Colonic mucosa (tissue), 4 donors: ENCODE measurements around the gene STAT5B. TPM values are rescaled to one million over a fixed set of nuclear protein-coding genes. Genes with fewer than 3 reads are reported as not detected.
"Not testable (repeated sequence)": the region's sequence is repeated elsewhere in the genome, so short reads cannot be mapped to it uniquely, and the experiment has no call there.

Experiments used
- DNase-seq: peaks from one replicate; pipeline ENCODE4 v3.0.0-alpha.2; 2020
- H3K27ac ChIP-seq: fragments of 200-600 bp; one replicate; pipeline ENCODE4 v1.8.0; 2021
- H3K27me3 ChIP-seq: fragments of 200-600 bp; one replicate; pipeline ENCODE4 v1.8.0; 2021
- H3K36me3 ChIP-seq: fragments of 200-600 bp; one replicate; pipeline ENCODE4 v1.8.0; 2021
- H3K4me1 ChIP-seq: fragments of 200-600 bp; one replicate; pipeline ENCODE4 v1.8.0; 2021; ENCODE audit warnings: mild to moderate bottlenecking
- H3K4me3 ChIP-seq: fragments of 200-600 bp; one replicate; pipeline ENCODE4 v1.8.0; 2021
- H3K9ac ChIP-seq, 2 donors: one replicate each; pipeline ENCODE4 v1.7.0; 2013; ENCODE audit warnings: control low read depth in 2 of 2, low read depth in 2 of 2, low read length in 2 of 2
- H3K9me3 ChIP-seq: fragments of 200-600 bp; one replicate; pipeline ENCODE4 v1.8.0; 2021
- intact Hi-C: fragments of 100-400 bp; cut with DNase I; formaldehyde crosslinking; loops from one replicate; pipeline ENCODE4 v1.14.1; 2022
- total RNA-seq, 2 donors: library from RNA; stranded (reverse); fragmentation: NEBNext Ultra II Directional in 1 of 2; extraction: Animal tissue kit (Norgen Biotek cat#: 25700) in 1 of 2; gene quantifications; one replicate each; pipeline ENCODE4 v1.2.1, GENCODE V29; 2021
- TF ChIP-seq, protein P1 (sequence below): fragments of 200-600 bp; IDR thresholded peaks from one replicate; pipeline ENCODE4 v1.8.0; 2022; ENCODE audit warnings: antibody characterized with exemption, mild to moderate bottlenecking
- donor health status: healthy.
- donor health status: DM: no; HTN: no; CAD: no.
- donor health status: DM: no; HTN: no; CAD: no.

Gene STAT5B
- total RNA-seq, 2 donors from 2014 or later = 29.3 to 38.4 TPM

DNA sequence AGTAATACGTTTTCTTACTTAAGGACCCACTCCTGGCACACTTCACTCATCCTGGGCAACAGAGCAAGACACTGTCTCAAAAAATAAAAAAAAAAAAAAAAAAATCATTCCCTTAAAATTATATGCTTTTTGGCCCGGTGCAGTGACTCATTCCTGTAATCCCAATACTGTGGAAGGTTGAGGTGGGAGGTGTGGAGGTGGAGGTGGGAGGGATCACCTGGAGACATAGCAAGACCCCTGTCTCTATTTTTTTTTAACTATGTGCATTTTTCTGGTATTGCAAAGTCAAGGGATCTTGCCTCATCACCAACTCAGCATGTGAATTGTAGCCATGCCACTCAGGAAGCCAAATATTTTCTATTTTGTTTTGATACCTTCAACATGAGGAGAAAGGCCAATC, 9.7 kb downstream of the STAT5B start:
- TF ChIP-seq, protein P1, sequence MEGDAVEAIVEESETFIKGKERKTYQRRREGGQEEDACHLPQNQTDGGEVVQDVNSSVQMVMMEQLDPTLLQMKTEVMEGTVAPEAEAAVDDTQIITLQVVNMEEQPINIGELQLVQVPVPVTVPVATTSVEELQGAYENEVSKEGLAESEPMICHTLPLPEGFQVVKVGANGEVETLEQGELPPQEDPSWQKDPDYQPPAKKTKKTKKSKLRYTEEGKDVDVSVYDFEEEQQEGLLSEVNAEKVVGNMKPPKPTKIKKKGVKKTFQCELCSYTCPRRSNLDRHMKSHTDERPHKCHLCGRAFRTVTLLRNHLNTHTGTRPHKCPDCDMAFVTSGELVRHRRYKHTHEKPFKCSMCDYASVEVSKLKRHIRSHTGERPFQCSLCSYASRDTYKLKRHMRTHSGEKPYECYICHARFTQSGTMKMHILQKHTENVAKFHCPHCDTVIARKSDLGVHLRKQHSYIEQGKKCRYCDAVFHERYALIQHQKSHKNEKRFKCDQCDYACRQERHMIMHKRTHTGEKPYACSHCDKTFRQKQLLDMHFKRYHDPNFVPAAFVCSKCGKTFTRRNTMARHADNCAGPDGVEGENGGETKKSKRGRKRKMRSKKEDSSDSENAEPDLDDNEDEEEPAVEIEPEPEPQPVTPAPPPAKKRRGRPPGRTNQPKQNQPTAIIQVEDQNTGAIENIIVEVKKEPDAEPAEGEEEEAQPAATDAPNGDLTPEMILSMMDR = no peak
- Histone ChIP-seq H3K9ac (no peak overlapping the region), H3K36me3 (no peaks in the 10 kb centered on the region), H3K4me3 (no peak overlapping the region), H3K4me1 (no peaks in the 10 kb centered on the region), H3K9me3 (no peaks in the 10 kb centered on the region), H3K27me3 (no peaks in the 10 kb centered on the region), H3K27ac (no peak overlapping the region)
- intact Hi-C loops = no loop called here
- no peak for DNase-seq

DNA sequence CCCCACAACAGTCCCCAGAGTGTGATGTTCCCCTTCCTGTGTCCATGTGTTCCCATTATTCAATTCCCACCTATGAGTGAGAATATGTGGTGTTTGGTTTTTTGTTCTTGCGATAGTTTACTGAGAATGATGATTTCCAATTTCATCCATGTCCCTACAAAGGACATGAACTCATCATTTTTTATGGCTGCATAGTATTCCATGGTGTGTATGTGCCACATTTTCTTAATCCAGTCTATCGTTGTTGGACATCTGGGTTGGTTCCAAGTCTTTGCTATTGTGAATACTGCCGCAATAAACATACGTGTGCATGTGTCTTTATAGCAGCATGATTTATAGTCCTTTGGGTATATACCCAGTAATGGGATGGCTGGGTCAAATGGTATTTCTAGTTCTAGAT, 11.8 kb downstream of the STAT5B start:
- intact Hi-C loops, DNase-seq, H3K36me3 ChIP-seq, H3K27ac ChIP-seq, H3K27me3 ChIP-seq, H3K4me1 ChIP-seq, H3K4me3 ChIP-seq, H3K9ac ChIP-seq, H3K9me3 ChIP-seq: not testable (repeated sequence)

DNA sequence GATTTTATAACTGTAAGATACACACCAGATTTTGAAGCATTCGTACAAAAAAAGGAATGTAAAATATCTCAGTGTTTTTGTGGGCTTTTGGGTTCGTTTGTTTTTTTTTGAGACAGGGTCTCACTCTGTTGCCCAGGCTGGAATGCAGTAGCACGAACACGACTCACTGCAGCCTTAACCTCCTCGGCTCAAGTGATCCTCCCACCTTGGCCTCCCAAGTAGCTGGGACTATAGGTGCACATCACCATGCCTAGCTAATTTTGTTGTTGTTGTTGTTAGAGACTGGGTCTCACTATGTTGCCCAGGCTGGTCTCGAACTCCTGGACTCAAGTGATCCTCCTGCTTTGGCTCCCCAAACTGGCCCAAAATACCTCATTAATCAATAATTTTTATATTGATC, 15.9 kb downstream of the STAT5B start:
- Histone ChIP-seq H3K9me3 (no peaks in the 10 kb centered on the region), H3K27ac (no peak overlapping the region), H3K36me3 (no peaks in the 10 kb centered on the region), H3K4me3 (no peak overlapping the region), H3K27me3 (no peaks in the 10 kb centered on the region), H3K9ac (no peak overlapping the region), H3K4me1 (no peaks in the 10 kb centered on the region)
- DNase-seq = no peak
- TF ChIP-seq, protein P1 = no peak
- intact Hi-C loops = no loop called here

DNA sequence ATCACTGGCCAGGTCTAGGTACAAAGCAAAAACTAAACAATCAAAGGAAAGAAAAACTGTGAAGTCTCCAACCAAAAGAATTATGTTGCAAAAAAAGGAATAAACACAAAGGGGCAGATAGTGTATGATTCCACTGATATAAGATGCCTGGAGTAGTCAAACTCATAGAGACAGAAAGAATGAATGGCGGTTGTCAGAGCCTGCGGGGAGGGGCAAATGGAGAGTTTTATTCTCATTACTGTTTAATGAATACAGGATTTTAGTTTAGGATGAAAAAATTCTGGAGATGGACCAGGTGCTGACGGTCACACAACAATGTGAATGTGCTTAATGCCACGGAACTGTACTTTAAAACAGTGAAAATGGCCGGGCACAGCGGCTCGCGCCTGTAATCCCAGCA, 20.7 kb downstream of the STAT5B start:
- Histone ChIP-seq H3K27ac (no peak overlapping the region), H3K9me3 (no peaks in the 10 kb centered on the region), H3K36me3 (no peaks in the 10 kb centered on the region), H3K4me1 (peaks cover 5% of the 10 kb centered on the region), H3K9ac (no peak overlapping the region), H3K27me3 (no peaks in the 10 kb centered on the region), H3K4me3 (no peak overlapping the region)
- TF ChIP-seq, protein P1 = no peak
- DNase-seq = no peak
- intact Hi-C loops = no loop called here

DNA sequence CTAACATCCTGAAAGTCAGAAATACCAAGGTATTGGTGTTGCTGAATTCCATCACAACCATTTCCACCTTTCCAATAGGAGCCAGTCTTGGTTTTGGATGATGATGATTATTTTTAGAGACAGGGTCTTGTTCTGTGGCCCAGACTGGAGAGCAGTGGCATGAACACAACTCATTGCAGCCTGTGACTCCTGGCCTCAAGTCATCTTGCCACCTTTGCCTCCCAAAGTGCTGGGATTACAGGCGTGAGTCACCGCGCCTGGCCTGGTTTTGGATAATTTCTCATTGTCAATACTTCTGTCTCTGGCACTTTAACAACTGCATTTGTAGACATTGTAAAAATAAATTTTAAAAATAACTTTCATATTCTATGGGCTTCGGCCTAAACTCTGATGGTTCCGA, 22.6 kb downstream of the STAT5B start:
- Histone ChIP-seq H3K27me3 (no peaks in the 10 kb centered on the region), H3K9ac (no peak overlapping the region), H3K27ac (no peak overlapping the region), H3K9me3 (no peaks in the 10 kb centered on the region), H3K36me3 (no peaks in the 10 kb centered on the region), H3K4me1 (peaks cover 5% of the 10 kb centered on the region), H3K4me3 (no peak overlapping the region)
- intact Hi-C loops = no loop called here
- TF ChIP-seq, protein P1 = no peak
- no peak for DNase-seq

DNA sequence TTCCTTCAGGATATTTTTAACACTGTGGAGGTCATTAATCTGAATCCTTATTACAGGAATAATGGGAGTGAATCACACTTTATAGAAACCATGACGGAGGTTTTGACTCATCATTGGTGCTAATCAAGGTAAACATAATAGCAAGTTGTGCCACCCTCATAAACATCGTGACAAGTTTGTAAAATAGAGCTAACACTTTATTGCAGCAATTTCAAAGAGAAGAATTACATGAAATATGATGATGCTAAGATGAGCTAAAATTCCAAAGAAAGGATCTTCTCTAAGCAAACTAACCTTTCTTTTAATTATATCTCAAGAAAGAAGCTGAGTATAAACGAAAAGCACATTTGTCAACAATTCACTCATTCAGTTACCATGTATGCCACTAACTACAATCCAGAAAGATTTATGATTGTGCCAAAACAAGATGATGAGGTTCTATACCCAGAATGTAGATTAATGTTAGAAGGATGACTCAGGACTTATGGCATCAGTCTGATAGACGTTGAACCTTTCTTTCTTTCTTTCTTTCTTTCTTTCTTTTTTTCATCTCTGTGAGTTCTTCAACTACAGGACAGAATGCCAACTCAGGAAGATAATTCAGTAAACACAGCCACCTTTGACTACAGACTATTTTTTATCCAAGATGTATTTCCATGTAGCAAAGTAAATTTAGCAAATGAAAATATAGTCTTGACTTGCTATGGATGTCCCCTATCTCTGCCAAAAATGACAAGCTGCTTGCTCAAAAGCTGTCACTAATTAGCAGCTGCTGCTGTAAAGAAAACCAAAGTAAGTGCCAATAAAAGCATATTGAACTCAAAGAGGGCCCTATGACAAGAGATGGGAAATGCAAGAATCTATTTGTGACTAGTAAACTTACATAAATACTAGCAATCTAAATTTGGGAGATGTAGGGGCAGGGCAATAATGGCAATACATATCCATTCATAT, 23.3 kb downstream of the STAT5B start:
- DNase-seq = no peak
- Histone ChIP-seq H3K9me3 (no peaks in the 10 kb centered on the region), H3K4me1 (peaks cover 5% of the 10 kb centered on the region), H3K4me3 (no peak overlapping the region), H3K9ac (no peak overlapping the region), H3K36me3 (no peaks in the 10 kb centered on the region), H3K27ac (no peak overlapping the region), H3K27me3 (no peaks in the 10 kb centered on the region)
- intact Hi-C loops = no loop called here
- TF ChIP-seq, protein P1 = no peak
